Neural progenitor cell (in vitro differentiated cells): Measurements from ENCODE around the gene LDAF1. TPM values are rescaled to one million over a fixed set of nuclear protein-coding genes. Genes with fewer than 3 reads are reported as not detected.
"Not testable (repeated sequence)": the region's sequence is repeated elsewhere in the genome, so short reads cannot be mapped to it uniquely, and the experiment has no call there.

ENCODE experiments used
- DNase-seq: peaks from one replicate; pipeline ENCODE4 v3.0.0-alpha.2; 2016; ENCODE audit warnings: low spot score
- H2AFZ ChIP-seq: fragments of 200-600 bp; sonication (generic); replicated peaks from 2 replicates; pipeline ENCODE4 v1.6.1; 2016; ENCODE audit warnings: antibody characterized with exemption
- H3F3A ChIP-seq: fragments of 200-600 bp; sonication (generic); 2 replicates; pipeline ENCODE4 v1.6.1; 2016; ENCODE audit warnings: antibody characterized with exemption, low read depth
- H3K27ac ChIP-seq: fragments of 200-600 bp; sonication (generic); 2 replicates; pipeline ENCODE4 v1.5.1; 2016; ENCODE audit warnings: mild to moderate bottlenecking
- H3K27me3 ChIP-seq: fragments of 200-600 bp; sonication (generic); 2 replicates; pipeline ENCODE4 v1.6.1; 2016; ENCODE audit warnings: mild to moderate bottlenecking, moderate library complexity
- H3K36me3 ChIP-seq: fragments of 200-600 bp; sonication (generic); 2 replicates; pipeline ENCODE4 v1.5.1; 2016
- H3K4me1 ChIP-seq: fragments of 200-600 bp; sonication (generic); 2 replicates; pipeline ENCODE4 v1.6.1; 2016; ENCODE audit warnings: mixed run types
- H3K4me2 ChIP-seq: fragments of 200-600 bp; sonication (generic); 2 replicates; pipeline ENCODE4 v1.6.1; 2016
- H3K4me3 ChIP-seq: fragments of 200-600 bp; sonication (generic); 2 replicates; pipeline ENCODE4 v1.5.1; 2016
- H3K79me2 ChIP-seq: fragments of 200-600 bp; sonication (generic); 2 replicates; pipeline ENCODE4 v1.6.1; 2016; ENCODE audit warnings: low read depth
- H3K9ac ChIP-seq: fragments of 200-600 bp; sonication (generic); 2 replicates; pipeline ENCODE4 v1.6.1; 2016
- H3K9me3 ChIP-seq: fragments of 200-600 bp; sonication (generic); 2 replicates; pipeline ENCODE4 v1.5.1; 2016; ENCODE audit warnings: low read depth
- H4K20me1 ChIP-seq: fragments of 200-600 bp; sonication (generic); 2 replicates; pipeline ENCODE4 v1.6.1; 2016; ENCODE audit warnings: low read depth
- H3K27ac Mint-ChIP-seq: 3 replicates; pipeline ENCODE4 v1.8.0; 2021; ENCODE audit warnings: mixed read lengths
- H3K27me3 Mint-ChIP-seq: 2 replicates; pipeline ENCODE4 v1.8.0; 2022; ENCODE audit warnings: low read depth, mild to moderate bottlenecking, inconsistent platforms, moderate library complexity, mixed read lengths; ENCODE audit not compliant: insufficient read depth
- H3K36me3 Mint-ChIP-seq: 3 replicates; pipeline ENCODE4 v1.8.0; 2021; ENCODE audit warnings: mixed read lengths
- H3K4me1 Mint-ChIP-seq: 3 replicates; pipeline ENCODE4 v1.8.0; 2021; ENCODE audit warnings: mixed read lengths
- H3K4me3 Mint-ChIP-seq: 3 replicates; pipeline ENCODE4 v1.8.0; 2021; ENCODE audit warnings: mild to moderate bottlenecking, moderate library complexity, mixed read lengths
- H3K9me3 Mint-ChIP-seq: 3 replicates; pipeline ENCODE4 v1.8.0; 2020; ENCODE audit warnings: mixed read lengths
- EZH2 ChIP-seq: fragments of 200-600 bp; sonication (generic); IDR thresholded peaks from 2 replicates; pipeline ENCODE4 v1.6.1; 2017; ENCODE audit warnings: antibody characterized with exemption, mild to moderate bottlenecking, moderate library complexity
- EZH2phosphoT487 ChIP-seq: fragments of 200-600 bp; sonication (generic); IDR thresholded peaks from 2 replicates; pipeline ENCODE4 v1.6.1; 2017; ENCODE audit warnings: antibody characterized with exemption
- total RNA-seq: library from RNA; depleted of rRNA; stranded (reverse); fragments of >200 nt; gene quantifications from 2 replicates; pipeline ENCODE4 v1.2.3, GENCODE V29; 2015; ENCODE audit warnings: low replicate concordance
- TF ChIP-seq, protein P1 (sequence below): fragments of 200-600 bp; sonication (generic); IDR thresholded peaks from 2 replicates; pipeline ENCODE4 v1.5.1; 2017; ENCODE audit warnings: antibody characterized with exemption, mild to moderate bottlenecking

The LDAF1 gene
- total RNA-seq = 28.9 and 34.8 TPM in 2 replicates

GRCh38 chr16:21158208-21159110 lies at the start of gene LDAF1:
Gene LDAF1, plus strand, starts transcription at chr16:21158674. Its CDS starts 2,509 bp downstream, at chr16:21161183.
- no peak within 1 kb of the TSS for H3K27ac ChIP-seq
- H3K4me3 ChIP-seq = peak within 1 kb of the TSS; percentile 96
- H3K9ac ChIP-seq = peak within 1 kb of the TSS; percentile 28
- Mint-ChIP-seq H3K9me3 (no peaks in the 10 kb centered on the region), H3K27ac (no peak within 1 kb of the TSS), H3K27me3 (peaks cover 7% of the 10 kb centered on the region), H3K36me3 (peaks cover 8% of the 10 kb centered on the region), H3K4me1 (peaks cover 6% of the 10 kb centered on the region), H3K4me3 (peak within 1 kb of the TSS; percentile 91)
- peaks cover 10% of the 10 kb centered on the region for H4K20me1 ChIP-seq
- H3K4me1 ChIP-seq = no peaks in the 10 kb centered on the region
- DNase-seq = peak; percentile 93
- H2AFZ ChIP-seq = peak within 1 kb of the TSS; percentile 93
- H3K4me2 ChIP-seq = peak within 1 kb of the TSS; percentile 96
- TF ChIP-seq EZH2phosphoT487 = no peak
- peak; percentile 28 for TF ChIP-seq EZH2
- no peaks in the 10 kb centered on the region for H3K36me3 ChIP-seq
- H3F3A ChIP-seq = peaks cover 6% of the 10 kb centered on the region
- peaks cover 10% of the 10 kb centered on the region for H3K27me3 ChIP-seq
- no peaks in the 10 kb centered on the region for H3K9me3 ChIP-seq
- H3K79me2 ChIP-seq = peaks cover 10% of the 10 kb centered on the region

GRCh38 chr16:21115551-21115950 lies 42.9 kb upstream of the LDAF1 start:
- H3K36me3 ChIP-seq, H3F3A ChIP-seq, DNase-seq, H4K20me1 ChIP-seq, H3K4me3 Mint-ChIP-seq, H3K4me3 ChIP-seq, H3K4me1 ChIP-seq, H3K9ac ChIP-seq, H3K27ac ChIP-seq, H3K27me3 Mint-ChIP-seq, H3K27me3 ChIP-seq, H3K9me3 Mint-ChIP-seq, H3K9me3 ChIP-seq, H3K79me2 ChIP-seq, H3K36me3 Mint-ChIP-seq, H3K27ac Mint-ChIP-seq, H3K4me2 ChIP-seq, H3K4me1 Mint-ChIP-seq, H2AFZ ChIP-seq: not testable (repeated sequence)

- H3K36me3 Mint-ChIP-seq = no peaks in the 10 kb centered on the region
- Histone ChIP-seq H3F3A (no peaks in the 10 kb centered on the region), H3K4me2 (peak overlapping the region; percentile 13), H3K4me3 (no peak overlapping the region), H3K36me3 (no peaks in the 10 kb centered on the region), H3K79me2 (no peaks in the 10 kb centered on the region), H3K9ac (no peak overlapping the region), H2AFZ (peak overlapping the region; percentile 63), H4K20me1 (no peaks in the 10 kb centered on the region), H3K27ac (no peak overlapping the region), H3K27me3 (no peaks in the 10 kb centered on the region), H3K9me3 (no peaks in the 10 kb centered on the region), H3K4me1 (no peaks in the 10 kb centered on the region)
- peak overlapping the region; percentile 46 for H3K27ac Mint-ChIP-seq
- peaks cover 2% of the 10 kb centered on the region for H3K4me1 Mint-ChIP-seq
- peaks cover 2% of the 10 kb centered on the region for H3K9me3 Mint-ChIP-seq
- no peak overlapping the region for H3K4me3 Mint-ChIP-seq
- no peak for DNase-seq
- H3K27me3 Mint-ChIP-seq = peaks cover 9% of the 10 kb centered on the region
- TF ChIP-seq EZH2phosphoT487 (no peak), EZH2 (no peak)
- TF ChIP-seq, protein P1, sequence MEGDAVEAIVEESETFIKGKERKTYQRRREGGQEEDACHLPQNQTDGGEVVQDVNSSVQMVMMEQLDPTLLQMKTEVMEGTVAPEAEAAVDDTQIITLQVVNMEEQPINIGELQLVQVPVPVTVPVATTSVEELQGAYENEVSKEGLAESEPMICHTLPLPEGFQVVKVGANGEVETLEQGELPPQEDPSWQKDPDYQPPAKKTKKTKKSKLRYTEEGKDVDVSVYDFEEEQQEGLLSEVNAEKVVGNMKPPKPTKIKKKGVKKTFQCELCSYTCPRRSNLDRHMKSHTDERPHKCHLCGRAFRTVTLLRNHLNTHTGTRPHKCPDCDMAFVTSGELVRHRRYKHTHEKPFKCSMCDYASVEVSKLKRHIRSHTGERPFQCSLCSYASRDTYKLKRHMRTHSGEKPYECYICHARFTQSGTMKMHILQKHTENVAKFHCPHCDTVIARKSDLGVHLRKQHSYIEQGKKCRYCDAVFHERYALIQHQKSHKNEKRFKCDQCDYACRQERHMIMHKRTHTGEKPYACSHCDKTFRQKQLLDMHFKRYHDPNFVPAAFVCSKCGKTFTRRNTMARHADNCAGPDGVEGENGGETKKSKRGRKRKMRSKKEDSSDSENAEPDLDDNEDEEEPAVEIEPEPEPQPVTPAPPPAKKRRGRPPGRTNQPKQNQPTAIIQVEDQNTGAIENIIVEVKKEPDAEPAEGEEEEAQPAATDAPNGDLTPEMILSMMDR = no peak
Measured at GRCh38 chr16:21116148-21116693, 42.3 kb upstream of the LDAF1 start.

DNA sequence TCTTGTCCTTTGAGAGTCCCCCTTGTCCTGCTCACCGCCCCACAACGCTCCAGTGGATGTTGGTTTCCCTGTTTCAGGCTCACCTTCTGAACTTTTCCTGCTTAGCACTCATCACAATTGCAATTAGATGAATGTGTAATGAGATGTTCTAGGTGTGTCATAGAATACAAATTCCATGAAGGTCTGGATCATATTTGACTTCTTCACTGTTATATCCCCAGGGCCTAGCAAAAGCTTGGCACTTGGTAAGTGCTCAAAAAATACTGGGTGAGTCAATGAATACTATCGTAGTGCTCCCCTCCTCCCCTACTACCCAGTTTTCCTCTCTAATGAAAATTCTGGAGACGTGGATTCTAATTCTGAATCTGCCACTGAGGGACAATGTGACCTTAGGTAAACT lies 40.9 kb upstream of the LDAF1 start:
- Histone ChIP-seq H3K9ac (no peak overlapping the region), H3K79me2 (no peaks in the 10 kb centered on the region), H3K27me3 (no peaks in the 10 kb centered on the region), H2AFZ (no peak overlapping the region), H3K4me3 (no peak overlapping the region), H3K4me2 (no peak overlapping the region), H3F3A (no peaks in the 10 kb centered on the region), H4K20me1 (no peaks in the 10 kb centered on the region), H3K4me1 (no peaks in the 10 kb centered on the region), H3K27ac (no peak overlapping the region), H3K9me3 (no peaks in the 10 kb centered on the region), H3K36me3 (no peaks in the 10 kb centered on the region)
- peaks cover 2% of the 10 kb centered on the region for H3K4me1 Mint-ChIP-seq
- H3K4me3 Mint-ChIP-seq = no peak overlapping the region
- peaks cover 9% of the 10 kb centered on the region for H3K27me3 Mint-ChIP-seq
- DNase-seq = no peak
- no peak overlapping the region for H3K27ac Mint-ChIP-seq
- TF ChIP-seq EZH2 (no peak), EZH2phosphoT487 (no peak)
- TF ChIP-seq, protein P1 = no peak
- no peaks in the 10 kb centered on the region for H3K9me3 Mint-ChIP-seq
- no peaks in the 10 kb centered on the region for H3K36me3 Mint-ChIP-seq
